HG03469 (cell line): ENCODE results near the gene RXFP3.
"Not testable (repeated sequence)": the region's sequence is repeated elsewhere in the genome, so short reads cannot be mapped to it uniquely, and the experiment has no call there.

Source experiments
- ATAC-seq: cut with Tn5 transposase; IDR thresholded peaks from one replicate; pipeline ENCODE4 v1.9.1; 2021; ENCODE audit warnings: mild to moderate bottlenecking, moderate library complexity, moderate number of reproducible peaks; ENCODE audit not compliant: unreplicated experiment

RXFP3 gene, protein sequence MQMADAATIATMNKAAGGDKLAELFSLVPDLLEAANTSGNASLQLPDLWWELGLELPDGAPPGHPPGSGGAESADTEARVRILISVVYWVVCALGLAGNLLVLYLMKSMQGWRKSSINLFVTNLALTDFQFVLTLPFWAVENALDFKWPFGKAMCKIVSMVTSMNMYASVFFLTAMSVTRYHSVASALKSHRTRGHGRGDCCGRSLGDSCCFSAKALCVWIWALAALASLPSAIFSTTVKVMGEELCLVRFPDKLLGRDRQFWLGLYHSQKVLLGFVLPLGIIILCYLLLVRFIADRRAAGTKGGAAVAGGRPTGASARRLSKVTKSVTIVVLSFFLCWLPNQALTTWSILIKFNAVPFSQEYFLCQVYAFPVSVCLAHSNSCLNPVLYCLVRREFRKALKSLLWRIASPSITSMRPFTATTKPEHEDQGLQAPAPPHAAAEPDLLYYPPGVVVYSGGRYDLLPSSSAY

DNA sequence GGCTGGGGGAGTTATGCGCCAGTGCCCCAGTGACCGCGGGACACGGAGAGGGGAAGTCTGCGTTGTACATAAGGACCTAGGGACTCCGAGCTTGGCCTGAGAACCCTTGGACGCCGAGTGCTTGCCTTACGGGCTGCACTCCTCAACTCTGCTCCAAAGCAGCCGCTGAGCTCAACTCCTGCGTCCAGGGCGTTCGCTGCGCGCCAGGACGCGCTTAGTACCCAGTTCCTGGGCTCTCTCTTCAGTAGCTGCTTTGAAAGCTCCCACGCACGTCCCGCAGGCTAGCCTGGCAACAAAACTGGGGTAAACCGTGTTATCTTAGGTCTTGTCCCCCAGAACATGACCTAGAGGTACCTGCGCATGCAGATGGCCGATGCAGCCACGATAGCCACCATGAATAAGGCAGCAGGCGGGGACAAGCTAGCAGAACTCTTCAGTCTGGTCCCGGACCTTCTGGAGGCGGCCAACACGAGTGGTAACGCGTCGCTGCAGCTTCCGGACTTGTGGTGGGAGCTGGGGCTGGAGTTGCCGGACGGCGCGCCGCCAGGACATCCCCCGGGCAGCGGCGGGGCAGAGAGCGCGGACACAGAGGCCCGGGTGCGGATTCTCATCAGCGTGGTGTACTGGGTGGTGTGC, at the start of gene RXFP3:
TSS of gene RXFP3 (plus strand) at position 6 of the 636 bp plus-strand sequence. CDS start at position 361, 355 bp downstream.
- no peak for ATAC-seq

DNA sequence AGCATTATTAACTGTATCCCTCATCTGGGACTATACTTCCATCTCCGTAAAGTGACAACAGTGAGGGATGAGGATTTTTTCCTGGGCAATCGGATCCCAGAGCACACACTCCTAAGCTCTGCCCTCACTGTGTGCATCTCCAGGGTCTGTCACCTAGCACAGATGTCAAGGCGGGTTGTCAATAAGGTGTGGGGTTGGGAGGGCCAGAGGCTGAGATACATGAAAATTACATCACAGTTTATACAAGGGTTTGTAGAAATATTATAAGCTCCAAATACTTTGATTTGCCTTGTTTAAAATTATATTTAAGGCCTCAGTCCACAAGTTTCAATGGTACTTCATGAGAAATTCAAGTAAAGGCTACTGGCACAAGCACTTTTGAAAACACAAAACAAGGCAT, 48.9 kb upstream of the RXFP3 start:
- no peak for ATAC-seq

DNA sequence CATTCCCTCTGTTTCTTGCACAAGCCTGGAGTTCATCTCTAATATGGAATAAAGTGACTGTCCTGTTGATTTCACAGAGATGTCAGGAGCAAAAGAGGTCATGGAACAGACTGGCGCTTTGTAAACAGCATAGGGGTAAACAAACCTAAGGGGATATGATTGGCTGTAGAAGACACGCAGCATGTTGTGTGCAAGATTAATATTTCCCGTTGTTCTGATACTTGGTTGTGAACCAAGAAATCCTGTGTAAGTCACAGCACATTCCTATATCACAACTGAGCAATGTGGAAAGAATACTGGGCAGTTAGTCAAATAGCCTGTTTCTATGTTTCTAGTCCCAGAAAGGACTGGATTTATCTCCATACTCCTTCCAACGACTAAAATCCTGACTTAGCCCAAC, 47.6 kb upstream of the RXFP3 start:
- ATAC-seq: no peak

DNA sequence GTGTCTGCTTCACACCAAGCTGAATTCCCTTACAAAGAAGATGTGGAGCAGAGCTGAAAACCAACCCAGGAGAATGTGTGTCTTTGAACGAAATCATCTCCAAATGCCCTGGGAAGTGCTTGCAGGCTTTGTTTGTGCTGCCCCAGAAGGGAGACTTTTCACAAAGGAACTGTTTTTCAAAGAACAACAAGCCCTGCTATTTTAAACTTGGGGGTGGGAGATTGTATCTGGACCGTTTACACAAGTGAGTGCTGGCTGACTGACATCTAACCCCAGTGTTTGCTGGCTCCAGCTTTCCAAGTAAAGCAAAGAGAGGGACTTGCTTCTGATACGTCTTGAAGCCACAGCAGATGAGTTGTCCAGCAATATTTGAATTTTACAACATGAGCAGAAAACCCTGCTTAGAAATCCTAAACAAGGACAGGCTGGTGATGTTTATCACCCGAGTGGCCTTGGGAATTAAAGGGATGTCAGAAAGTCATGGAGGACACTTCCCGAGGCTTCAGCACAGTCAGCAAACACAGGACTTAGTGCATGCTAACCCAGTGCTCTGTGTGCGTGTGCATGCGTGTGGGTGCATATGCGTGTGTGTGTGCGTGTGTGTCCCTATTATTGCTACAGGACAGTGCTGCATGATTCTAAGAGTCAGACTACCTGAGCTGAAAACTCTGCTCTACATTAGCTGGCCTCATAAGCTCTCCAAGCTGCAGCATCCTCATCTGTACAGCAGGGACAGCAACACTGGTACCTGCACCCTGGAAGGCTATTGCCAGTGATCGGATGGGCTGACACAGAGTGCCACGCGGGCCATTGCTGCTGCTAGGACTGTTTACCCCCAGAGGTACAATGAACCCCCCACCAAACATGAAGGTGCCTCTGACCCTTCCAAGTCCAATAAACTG, 45.8 kb upstream of the RXFP3 start:
- peak; percentile 38 for ATAC-seq

DNA sequence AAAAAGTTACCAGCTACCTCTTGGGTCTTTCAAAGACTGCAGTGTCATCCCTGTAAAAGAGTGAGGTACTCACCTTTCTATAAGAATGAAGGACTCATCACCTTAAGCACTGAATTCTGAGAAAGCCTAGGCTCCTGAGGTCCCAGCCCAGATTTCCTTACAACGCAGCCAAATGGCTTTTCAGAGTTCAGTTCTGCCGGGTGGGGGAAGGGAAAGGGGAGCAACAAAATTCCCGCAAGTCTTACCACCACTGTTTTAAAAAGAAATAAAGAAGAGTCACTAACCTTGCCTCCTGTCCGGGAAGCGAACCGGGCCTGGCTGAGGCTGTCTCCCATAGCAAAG, 44.8 kb upstream of the RXFP3 start:
- no peak for ATAC-seq

DNA sequence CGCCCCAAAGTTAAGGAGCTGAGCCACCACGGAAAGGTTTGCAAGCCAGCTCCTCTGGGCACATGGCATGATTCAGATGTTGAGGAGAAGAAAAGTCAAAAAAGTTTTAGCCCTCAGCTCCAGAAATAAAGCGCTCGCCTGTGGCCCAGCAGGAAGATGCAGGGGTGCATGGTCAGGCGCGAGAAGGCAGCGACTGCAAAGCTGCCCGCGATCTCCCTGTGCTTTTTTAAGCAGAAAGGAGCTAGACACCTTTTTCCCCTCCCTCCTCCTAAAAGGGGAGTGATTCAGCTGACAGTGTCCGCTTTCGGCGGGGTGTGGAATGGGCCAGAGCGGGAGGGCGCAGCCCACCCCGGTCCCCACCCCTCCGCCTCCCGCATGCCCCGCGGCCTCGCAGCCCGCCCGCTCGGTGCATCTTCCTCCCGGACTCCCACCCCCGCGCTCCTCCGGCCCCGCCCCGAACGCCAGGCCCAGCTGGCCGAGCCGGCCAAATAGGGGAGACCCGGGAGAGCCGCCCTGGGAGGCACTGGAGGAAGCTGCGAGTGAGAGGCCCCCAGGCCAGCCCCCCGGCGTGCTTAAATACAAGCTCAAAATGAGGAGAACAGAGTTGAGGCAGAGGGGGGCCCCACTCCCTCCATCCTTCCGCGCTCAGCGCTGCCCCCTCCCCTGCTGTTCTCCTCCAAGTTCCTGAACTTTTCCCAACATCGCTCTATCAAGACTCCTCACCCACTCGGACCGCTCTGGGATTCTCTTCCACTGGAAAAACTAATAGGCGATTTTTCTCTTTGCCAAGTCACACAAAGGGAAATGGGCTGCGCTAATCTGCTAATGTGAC, 44.2 kb upstream of the RXFP3 start, which contains the start of gene ADAMTS12:
TSS of gene ADAMTS12 (minus strand) at position 203 of the 832 bp plus-strand sequence. CDS start at position 69, 134 bp downstream.
- no peak for ATAC-seq

DNA sequence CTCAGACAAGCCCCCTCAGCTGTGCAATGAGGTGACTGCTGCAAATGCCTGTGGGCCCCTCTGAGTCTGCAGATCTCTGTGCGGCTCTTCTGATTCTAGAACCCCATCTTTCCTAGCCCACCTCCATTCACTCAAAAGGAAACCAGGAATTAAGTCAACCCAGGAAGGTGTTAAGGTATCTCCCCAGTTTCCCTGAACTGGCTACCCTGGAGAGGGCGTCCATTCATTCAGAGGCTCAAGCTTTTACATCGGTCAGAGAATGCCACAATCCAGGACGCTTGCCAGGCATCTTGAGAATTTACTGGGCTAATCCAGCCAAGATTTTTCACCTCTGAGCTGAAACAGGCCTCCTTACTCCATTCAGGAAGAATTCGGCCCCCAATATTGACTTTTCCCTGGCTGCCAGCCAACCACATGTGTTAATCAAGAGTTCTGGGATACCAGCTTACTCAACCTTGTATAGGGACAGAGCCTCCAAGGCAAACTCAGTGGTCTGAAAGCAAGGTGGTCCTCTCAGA, 43.5 kb upstream of the RXFP3 start:
- ATAC-seq: no peak

DNA sequence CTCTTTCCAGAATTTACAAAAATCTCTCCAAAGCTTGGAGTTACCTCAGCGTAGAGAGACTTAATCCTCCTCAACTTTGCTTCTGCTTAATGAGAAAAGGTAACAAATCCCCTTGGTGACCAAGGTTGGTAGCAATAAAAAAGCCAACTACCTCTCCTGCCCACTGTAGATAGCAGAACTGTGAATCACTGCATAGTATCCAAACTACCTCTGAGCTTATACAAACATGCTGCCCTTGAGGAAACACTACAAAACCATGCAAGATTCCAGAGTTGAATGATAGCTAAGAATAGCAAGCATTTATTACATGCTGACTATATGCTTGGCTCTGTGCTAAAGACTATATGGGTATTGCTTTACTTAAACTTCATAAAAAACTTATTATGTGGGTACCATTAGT, 41.6 kb upstream of the RXFP3 start:
- no peak for ATAC-seq

DNA sequence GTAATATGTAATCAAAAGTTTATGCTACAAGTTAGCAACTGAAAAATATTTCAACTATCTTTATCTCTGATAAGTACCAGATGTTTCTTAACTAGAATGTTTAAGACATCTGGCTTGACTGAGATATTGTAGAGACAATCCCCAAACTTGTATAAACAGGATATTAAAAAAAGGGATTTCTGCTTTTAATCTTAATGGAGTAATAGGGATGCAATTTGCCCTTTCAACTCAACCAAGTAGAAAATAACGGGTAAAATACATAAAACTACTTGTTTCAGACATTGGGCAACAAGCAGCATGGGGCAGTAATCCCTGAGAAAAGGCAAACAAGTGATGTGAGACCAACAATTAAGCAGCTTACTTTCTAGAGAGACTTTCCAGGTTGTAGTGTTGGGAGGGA, 35.0 kb upstream of the RXFP3 start:
- no peak for ATAC-seq

DNA sequence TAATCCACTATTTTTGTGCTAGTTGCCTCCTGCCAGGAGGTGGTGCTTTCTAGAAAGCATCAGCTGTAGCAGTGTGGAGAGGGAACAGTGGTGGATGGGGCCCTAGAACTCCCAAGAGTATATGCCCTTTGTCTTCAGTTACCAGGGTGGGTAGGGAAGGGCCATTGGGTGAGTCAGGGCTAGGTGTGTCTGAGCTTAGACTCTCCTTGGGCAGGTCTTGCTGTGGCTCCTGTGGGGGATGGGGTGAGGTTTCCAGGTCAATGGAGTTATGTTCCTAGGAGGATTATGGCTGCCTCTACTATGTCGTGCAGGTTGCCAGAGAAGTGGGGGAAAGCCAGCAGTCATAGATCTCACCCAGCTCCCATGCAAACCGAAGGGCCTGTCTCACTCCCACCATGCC, 33.1 kb upstream of the RXFP3 start:
- no peak for ATAC-seq

DNA sequence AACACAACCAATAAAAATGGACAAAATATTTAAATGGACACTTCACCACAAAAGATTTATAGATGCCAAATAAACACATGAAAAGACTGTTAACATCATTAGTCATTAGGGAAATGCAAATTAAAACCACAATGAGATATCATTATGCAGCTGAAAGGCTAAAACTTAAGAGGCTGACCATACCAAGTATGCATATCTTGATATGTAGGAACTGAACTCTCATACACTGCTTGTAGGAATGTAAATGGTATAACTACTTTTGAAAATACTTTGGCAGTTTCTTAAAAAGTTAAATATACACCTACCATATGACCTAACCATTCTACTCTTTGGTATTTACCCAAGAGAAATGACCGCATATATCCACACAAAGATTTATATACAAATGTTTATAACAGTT, 30.8 kb upstream of the RXFP3 start:
- no peak for ATAC-seq

DNA sequence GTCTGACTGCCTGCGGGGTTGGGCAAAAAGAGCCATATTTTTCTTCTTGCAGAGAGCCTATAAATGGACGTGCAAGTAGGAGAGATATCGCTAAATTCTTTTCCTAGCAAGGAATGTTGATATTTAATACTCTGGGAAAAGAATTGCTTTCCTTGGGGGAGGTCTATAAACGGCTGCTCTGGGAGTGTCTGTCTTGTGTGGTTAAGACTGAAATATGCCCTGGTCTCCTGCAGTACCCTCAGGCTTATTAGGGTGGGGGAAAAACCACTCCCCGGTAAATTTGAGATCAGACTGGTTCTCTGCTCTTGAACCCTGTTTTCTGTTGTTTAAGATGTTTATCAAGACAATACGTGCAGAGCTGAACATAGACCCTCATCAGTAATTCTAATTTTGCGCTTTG, 29.9 kb upstream of the RXFP3 start:
- ATAC-seq: not testable (repeated sequence)

DNA sequence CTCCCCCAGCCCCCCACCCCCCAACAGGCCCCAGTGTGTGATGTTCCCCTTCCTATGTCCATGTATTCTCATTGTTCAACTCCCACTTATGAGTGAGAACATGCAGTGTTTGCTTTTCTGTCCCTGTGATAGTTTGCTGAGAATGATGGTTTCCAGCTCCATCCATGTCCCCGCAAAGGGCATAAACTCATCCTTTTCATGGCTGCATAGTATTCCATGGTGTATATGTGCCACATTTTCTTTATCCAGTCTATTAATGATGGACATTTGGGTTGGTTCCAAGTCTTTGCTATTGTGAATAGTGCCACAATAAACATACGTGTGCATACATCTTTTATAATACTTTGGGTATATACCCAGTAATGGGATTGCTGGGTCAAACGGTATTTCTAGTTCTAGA, 21.3 kb upstream of the RXFP3 start:
- not testable (repeated sequence) for ATAC-seq

DNA sequence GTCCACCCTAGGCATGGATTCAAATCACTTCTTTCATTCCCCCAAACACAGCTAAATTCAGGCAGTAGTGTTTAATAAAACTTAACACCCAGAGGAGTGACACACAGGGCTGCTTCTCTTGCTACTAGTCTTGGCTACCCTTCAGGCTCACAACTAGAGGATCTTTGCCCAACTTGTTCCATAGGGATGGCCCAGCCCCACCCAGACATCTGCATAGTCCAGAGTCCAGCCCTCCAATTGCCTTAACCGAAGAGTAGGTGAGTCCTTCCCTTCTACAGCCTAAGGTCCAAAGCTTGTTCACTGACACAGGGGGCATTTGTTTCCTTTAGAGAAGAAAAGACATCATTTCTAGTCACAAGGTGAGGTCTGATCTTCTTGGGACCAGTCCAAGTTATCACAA, 15.2 kb upstream of the RXFP3 start:
- ATAC-seq: no peak

DNA sequence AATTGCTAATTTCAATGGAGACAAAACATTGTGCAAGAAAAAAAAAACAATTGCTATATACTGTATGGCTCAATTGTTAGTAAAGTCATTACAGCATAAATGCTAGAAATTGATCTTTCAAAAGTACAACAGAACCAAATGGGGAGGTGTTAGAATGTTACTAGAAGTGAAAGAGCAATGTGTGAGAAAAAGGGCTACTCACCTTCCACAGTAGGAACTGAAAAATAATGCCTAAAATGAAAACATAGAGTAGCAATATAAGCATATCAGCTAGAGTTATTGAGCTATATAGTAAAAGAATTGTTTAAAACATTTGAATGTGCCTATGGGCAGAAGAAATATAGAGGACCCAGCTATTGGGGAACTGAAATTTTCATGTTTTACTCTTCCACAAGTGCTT, 10.9 kb upstream of the RXFP3 start:
- ATAC-seq: no peak

DNA sequence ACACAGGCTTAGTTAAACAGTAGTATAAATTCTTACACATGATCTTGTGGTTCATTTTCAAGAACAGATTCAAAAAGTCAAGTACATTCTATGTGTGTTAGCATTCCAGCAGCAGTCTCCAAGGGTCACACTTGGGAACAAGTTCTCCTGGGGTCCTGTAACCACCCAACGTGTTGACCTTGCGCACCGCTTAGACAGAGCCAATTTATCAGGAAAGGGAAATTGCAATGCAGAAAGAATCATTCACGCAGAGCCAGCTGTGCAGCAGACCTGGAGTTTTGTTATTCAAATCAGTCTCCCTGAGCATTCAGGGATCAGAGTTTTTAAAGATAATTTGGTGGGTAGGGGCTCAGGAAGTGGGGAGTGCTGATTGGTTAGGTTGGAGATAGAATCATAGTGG, 8.5 kb upstream of the RXFP3 start:
- no peak for ATAC-seq

DNA sequence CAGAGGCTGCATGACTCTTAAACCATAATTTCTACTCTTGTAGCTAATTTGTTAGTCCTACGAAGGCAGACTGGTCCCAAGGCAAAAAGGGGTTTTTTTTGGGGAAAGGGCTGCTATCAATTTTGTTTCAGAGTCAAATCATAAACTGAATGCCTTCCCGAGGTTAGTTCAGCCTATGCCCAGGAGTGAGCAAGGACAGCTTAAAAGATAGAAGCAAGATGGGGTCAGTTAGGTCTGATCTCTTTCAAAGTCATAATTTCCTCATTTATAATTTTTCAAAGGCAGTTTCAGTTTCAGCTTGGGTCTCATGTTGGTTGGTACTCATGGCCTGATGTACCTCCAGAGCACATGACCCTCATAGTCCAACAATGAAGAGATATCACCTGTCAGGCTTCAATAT, 7.9 kb upstream of the RXFP3 start:
- no peak for ATAC-seq

DNA sequence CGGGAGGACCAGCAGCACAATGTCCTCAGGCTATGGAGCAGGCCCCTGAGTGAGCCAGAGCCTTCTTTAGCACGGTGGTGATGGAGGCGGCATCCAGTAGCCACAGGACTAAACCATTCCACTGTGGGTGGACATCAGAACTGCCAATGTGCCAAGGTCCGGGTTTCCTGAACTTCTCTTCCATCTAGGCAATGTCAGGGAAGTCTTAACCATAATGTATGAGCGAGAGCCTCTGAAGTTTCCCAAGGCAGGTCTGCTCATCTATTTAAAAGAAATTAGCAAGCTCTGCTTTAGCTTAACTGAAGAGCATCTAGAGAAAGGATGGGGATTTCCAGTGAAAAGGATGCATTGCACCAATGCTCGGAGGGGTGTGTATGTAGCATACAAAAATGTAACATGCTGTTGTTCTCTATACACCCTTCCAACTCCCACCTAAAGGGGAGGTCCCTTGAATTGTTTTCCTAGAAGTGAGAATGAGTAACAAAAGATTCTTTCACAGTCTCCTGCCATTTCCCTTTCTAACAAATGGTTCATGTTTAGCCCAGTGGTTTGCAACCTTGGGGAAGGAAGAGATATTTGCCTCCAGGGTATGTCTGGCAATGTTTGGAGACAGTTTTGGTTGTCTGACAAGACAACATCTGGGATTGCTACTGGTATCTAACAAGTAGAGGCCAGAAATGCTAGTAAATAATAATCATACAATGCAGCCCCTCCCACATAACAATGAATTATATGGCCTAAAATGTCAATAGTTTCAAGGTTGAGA, 6.1 kb upstream of the RXFP3 start:
- ATAC-seq: no peak

DNA sequence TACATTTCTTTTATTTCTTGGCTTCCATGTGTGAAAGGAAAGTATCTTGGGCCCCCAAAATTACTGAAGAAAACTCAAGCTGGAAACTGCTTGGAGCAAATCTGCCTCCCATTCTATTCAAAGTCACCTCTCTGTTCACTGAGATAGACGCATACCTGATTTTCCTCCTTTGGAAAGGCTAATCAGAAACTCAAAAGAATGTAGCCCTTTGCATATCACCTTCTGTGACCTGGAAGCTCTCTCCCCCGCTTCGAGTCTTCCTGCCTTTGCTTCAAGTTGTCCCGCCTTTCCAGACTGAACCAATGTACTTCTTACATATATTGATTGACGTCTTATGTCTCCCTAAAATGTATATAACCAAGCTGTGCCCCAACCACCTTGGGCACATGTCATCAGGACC, 5.0 kb upstream of the RXFP3 start:
- ATAC-seq: no peak
